GM21576 (cell line): ENCODE data around the gene VGF.
"Not testable (repeated sequence)": the region's sequence is repeated elsewhere in the genome, so short reads cannot be mapped to it uniquely, and the experiment has no call there.

Experiments used
- ATAC-seq: cut with Tn5 transposase; IDR thresholded peaks from one replicate; pipeline ENCODE4 v1.9.1; 2021; ENCODE audit warnings: mild to moderate bottlenecking, moderate library complexity; ENCODE audit not compliant: unreplicated experiment

VGF gene

GRCh38 chr7:101165075-101165957, at the start of gene VGF:
Gene VGF, minus strand, starts transcription at chr7:101165569. Its CDS starts 726 bp downstream, at chr7:101164843.
- ATAC-seq = peak; percentile 71

- ATAC-seq = no peak
Measured at GRCh38 chr7:101212014-101212413, 46.6 kb upstream of the VGF start.

- ATAC-seq = no peak
Measured at GRCh38 chr7:101211501-101211900, 46.1 kb upstream of the VGF start.

- no peak for ATAC-seq
Measured at GRCh38 chr7:101210143-101210542, 44.8 kb upstream of the VGF start.

- no peak for ATAC-seq
Measured at GRCh38 chr7:101208794-101209193, 43.4 kb upstream of the VGF start.

- ATAC-seq = no peak
Measured at GRCh38 chr7:101207459-101207858, 42.1 kb upstream of the VGF start.

- ATAC-seq = no peak
Measured at GRCh38 chr7:101206665-101207042, 41.3 kb upstream of the VGF start.

GRCh38 chr7:101205901-101206664, 40.7 kb upstream of the VGF start:
- no peak for ATAC-seq

- ATAC-seq = not testable (repeated sequence)
Measured at GRCh38 chr7:101203740-101204738, 38.7 kb upstream of the VGF start.

- no peak for ATAC-seq
Measured at GRCh38 chr7:101202603-101202918, 37.2 kb upstream of the VGF start.

- ATAC-seq = no peak
Measured at GRCh38 chr7:101201695-101202602, 36.6 kb upstream of the VGF start.

GRCh38 chr7:101200862-101201599, 35.7 kb upstream of the VGF start, which contains the start of gene MOGAT3:
Gene MOGAT3, minus strand, starts transcription at chr7:101201036. Its CDS starts 182 bp downstream, at chr7:101200854.
- ATAC-seq = no peak

- no peak for ATAC-seq
Measured at GRCh38 chr7:101200504-101200861, 35.1 kb upstream of the VGF start.

- ATAC-seq = not testable (repeated sequence)
Measured at GRCh38 chr7:101199522-101199921, 34.2 kb upstream of the VGF start.

- ATAC-seq = no peak
Measured at GRCh38 chr7:101198476-101198875, 33.1 kb upstream of the VGF start.

- no peak for ATAC-seq
Measured at GRCh38 chr7:101197991-101198390, 32.6 kb upstream of the VGF start.

- ATAC-seq = no peak
Measured at GRCh38 chr7:101195884-101196283, 30.5 kb upstream of the VGF start.

GRCh38 chr7:101189109-101189508, 23.7 kb upstream of the VGF start:
- ATAC-seq = no peak

- no peak for ATAC-seq
Measured at GRCh38 chr7:101186844-101187428, 21.6 kb upstream of the VGF start.
